GM18498 (cell line): ENCODE measurements around the gene PYCARD.
"Not testable (repeated sequence)": the region's sequence is repeated elsewhere in the genome, so short reads cannot be mapped to it uniquely, and the experiment has no call there.

Experiments
- ATAC-seq: cut with Tn5 transposase; IDR thresholded peaks from one replicate; pipeline ENCODE4 v1.9.1; 2021; ENCODE audit warnings: mild to moderate bottlenecking, moderate library complexity; ENCODE audit not compliant: unreplicated experiment

Gene PYCARD

GRCh38 chr16:31202414-31203375 lies at the start of gene PYCARD:
PYCARD (minus strand) TSS chr16:31202760; CDS start chr16:31202690, 70 bp downstream.
- ATAC-seq: peak; percentile 49

- ATAC-seq: no peak
Measured at GRCh38 chr16:31251435-31251834, 48.9 kb upstream of the PYCARD start.

- no peak for ATAC-seq
Measured at GRCh38 chr16:31250782-31251384, 48.3 kb upstream of the PYCARD start.

- ATAC-seq: no peak
Measured at GRCh38 chr16:31248344-31248743, 45.8 kb upstream of the PYCARD start.

- no peak for ATAC-seq
Measured at GRCh38 chr16:31246296-31246695, 43.7 kb upstream of the PYCARD start.

- not testable (repeated sequence) for ATAC-seq
Measured at GRCh38 chr16:31245598-31245997, 43.0 kb upstream of the PYCARD start.

GRCh38 chr16:31243734-31244670 lies 41.4 kb upstream of the PYCARD start:
- no peak for ATAC-seq

- no peak for ATAC-seq
Measured at GRCh38 chr16:31242206-31242605, 39.6 kb upstream of the PYCARD start.

- no peak for ATAC-seq
Measured at GRCh38 chr16:31238041-31238440, 35.5 kb upstream of the PYCARD start.

GRCh38 chr16:31229501-31229900 lies 26.9 kb upstream of the PYCARD start:
- no peak for ATAC-seq

GRCh38 chr16:31228206-31228605 lies 25.6 kb upstream of the PYCARD start:
- ATAC-seq: no peak

- no peak for ATAC-seq
Measured at GRCh38 chr16:31225193-31225592, 22.6 kb upstream of the PYCARD start.

GRCh38 chr16:31224092-31224955 lies 21.8 kb upstream of the PYCARD start:
- ATAC-seq: no peak

GRCh38 chr16:31223044-31223443 lies 20.5 kb upstream of the PYCARD start:
- no peak for ATAC-seq

- no peak for ATAC-seq
Measured at GRCh38 chr16:31221357-31222160, 19.0 kb upstream of the PYCARD start.

- no peak for ATAC-seq
Measured at GRCh38 chr16:31219154-31219741, 16.7 kb upstream of the PYCARD start.

- ATAC-seq: no peak
Measured at GRCh38 chr16:31217136-31217530, 14.6 kb upstream of the PYCARD start.

GRCh38 chr16:31216422-31217135 lies 14.0 kb upstream of the PYCARD start, which contains the start of gene PYDC1:
PYDC1 (minus strand) TSS chr16:31217135; CDS start chr16:31217028, 107 bp downstream.
- no peak for ATAC-seq
